Keratinocyte (primary cell): Measurements from ENCODE around the gene ITPR1. TPM values are rescaled to one million over a fixed set of nuclear protein-coding genes. Genes with fewer than 3 reads are reported as not detected.

Experiments
- DNase-seq: peaks from one replicate; pipeline ENCODE4 v3.0.0-alpha.2; 2011; ENCODE audit warnings: low read depth, missing footprints, low spot score
- FAIRE-seq: peaks from 2 replicates; lab custom pipeline; 2011; peaks lifted over from hg19 to GRCh38; lab: Jason Lieb, UNC
- H2AFZ ChIP-seq: 2 replicates; pipeline ENCODE4 v1.6.0; 2012; ENCODE audit warnings: low read length, control low read depth, inconsistent platforms; ENCODE audit not compliant: control insufficient read depth
- H3K27ac ChIP-seq: 2 replicates; pipeline ENCODE4 v1.5.1; 2011; ENCODE audit warnings: low read length; ENCODE audit not compliant: control insufficient read depth, insufficient read depth
- H3K27me3 ChIP-seq: 3 replicates; pipeline ENCODE4 v1.6.0; 2011; ENCODE audit warnings: low read length; ENCODE audit not compliant: control insufficient read depth, insufficient read depth; ENCODE audit errors: extremely low read depth
- H3K36me3 ChIP-seq, 2 experiments: 2 replicates in 1 of 2; 3 replicates in 1 of 2; pipeline ENCODE4 v1.5.1; 2011; ENCODE audit warnings: low read length in 2 of 2, mild to moderate bottlenecking in 1 of 2; ENCODE audit not compliant: control insufficient read depth in 2 of 2, insufficient read depth in 2 of 2; ENCODE audit errors: extremely low read depth in 1 of 2
- H3K4me1 ChIP-seq: 3 replicates; pipeline ENCODE4 v1.5.1; 2011; ENCODE audit warnings: low read length; ENCODE audit not compliant: control insufficient read depth, insufficient read depth; ENCODE audit errors: extremely low read depth
- H3K4me2 ChIP-seq: 3 replicates; pipeline ENCODE4 v1.6.0; 2011; ENCODE audit warnings: low read depth, low read length; ENCODE audit not compliant: control insufficient read depth, insufficient read depth; ENCODE audit errors: extremely low read depth
- H3K4me3 ChIP-seq, 3 experiments: fragments of 200-600 bp in 1 of 3; sonication (generic) in 1 of 3; 2 replicates in 2 of 3; 3 replicates in 1 of 3; pipeline ENCODE4 v1.5.1; 2011 to 2016; ENCODE audit warnings: low read length in 3 of 3, mild to moderate bottlenecking in 3 of 3, control low read depth in 2 of 3, inconsistent platforms in 1 of 3, low read depth in 1 of 3, mixed read lengths in 1 of 3, mixed run types in 1 of 3, moderate library complexity in 1 of 3; ENCODE audit not compliant: control insufficient read depth in 2 of 3, insufficient read depth in 2 of 3; ENCODE audit errors: extremely low read depth in 1 of 3
- H3K79me2 ChIP-seq: 2 replicates; pipeline ENCODE4 v1.6.0; 2012; ENCODE audit warnings: low read length; ENCODE audit not compliant: control insufficient read depth, insufficient read depth
- H3K9ac ChIP-seq: 3 replicates; pipeline ENCODE4 v1.6.0; 2011; ENCODE audit warnings: low read length; ENCODE audit not compliant: control insufficient read depth, insufficient read depth; ENCODE audit errors: extremely low read depth
- H3K9me1 ChIP-seq: 3 replicates; pipeline ENCODE4 v1.6.0; 2011; ENCODE audit warnings: low read length; ENCODE audit not compliant: control insufficient read depth, insufficient read depth; ENCODE audit errors: extremely low read depth
- H3K9me3 ChIP-seq: 2 replicates; pipeline ENCODE4 v1.5.1; 2012; ENCODE audit warnings: low read depth, low read length; ENCODE audit not compliant: control insufficient read depth
- H4K20me1 ChIP-seq: 3 replicates; pipeline ENCODE4 v1.6.0; 2011; ENCODE audit warnings: low read length; ENCODE audit not compliant: control insufficient read depth, insufficient read depth; ENCODE audit errors: extremely low read depth
- CTCF ChIP-seq, 3 experiments: IDR thresholded peaks in 1 of 3; conservative IDR thresholded peaks in 1 of 3; optimal IDR thresholded peaks in 1 of 3; 2 replicates in 2 of 3; 3 replicates in 1 of 3; pipeline versions ENCODE3 to v1.5.1; 2011; ENCODE audit warnings: low read length in 3 of 3, mild to moderate bottlenecking in 3 of 3, moderate library complexity in 2 of 3, control low read depth in 1 of 3, inconsistent platforms in 1 of 3; ENCODE audit not compliant: insufficient read depth in 2 of 3; ENCODE audit errors: extremely low read depth in 1 of 3
- EZH2 ChIP-seq: IDR thresholded peaks from one replicate; pipeline ENCODE4 v1.6.1; 2012; ENCODE audit warnings: inconsistent platforms, mild to moderate bottlenecking, low read length, moderate library complexity
- dilution Hi-C: fragments of 300-500 bp; cut with MboI; formaldehyde crosslinking; loops from one replicate; pipeline ENCODE4 v1.7.0; 2020; ENCODE audit warnings: low sequenced_read_pairs; ENCODE audit not compliant: extremely low pct_ligation_motif_present
- polyA plus RNA-seq, 5 experiments: library from polyadenylated mRNA; depleted of rRNA in 3 of 5; stranded (reverse) in 3 of 5; stranded (forward) in 1 of 5; unstranded in 1 of 5; fragments of >200 nt; gene quantifications; 1 replicate in 1 of 5; 2 replicates in 3 of 5; 3 replicates in 1 of 5; pipeline versions ENCODE4 v1.2.1 to v1.2.3, GENCODE V29; 2011 to 2012; ENCODE audit warnings: missing spikeins in 2 of 5, low read depth in 1 of 5, low replicate concordance in 1 of 5

Gene ITPR1
- polyA plus RNA-seq, 1 donor (not counting 4 experiments of a cell fraction or from before 2014, with no cell fraction given): 3.5 TPM

GRCh38 chr3:4749567-4750002, 256.4 kb downstream of the ITPR1 start:
- Histone ChIP-seq H3K27ac (no peak overlapping the region), H3K9me3 (no peaks in the 10 kb centered on the region), H3K9ac (no peak overlapping the region), H3K36me3 (no peaks in the 10 kb centered on the region), H3K79me2 (no peaks in the 10 kb centered on the region), H4K20me1 (no peaks in the 10 kb centered on the region), H3K4me2 (no peak overlapping the region), H2AFZ (no peak overlapping the region), H3K4me1 (peaks cover 22% of the 10 kb centered on the region), H3K27me3 (peaks cover 3% of the 10 kb centered on the region), H3K4me3 (no peak overlapping the region), H3K9me1 (no peaks in the 10 kb centered on the region)
- dilution Hi-C loops: no loop called here
- DNase-seq: no peak
- no peak for TF ChIP-seq EZH2
- no peak for TF ChIP-seq CTCF (optimal IDR thresholded peaks at IDR 0.05 in 1 of 3, IDR thresholded peaks at IDR 0.05 in 1 of 3, conservative IDR thresholded peaks at IDR 0.05 in 1 of 3; ENCODE audit: extremely low read depth in 1 of 3, insufficient read depth in 2 of 3, low read length in 3 of 3)
- no peak for FAIRE-seq

- no peaks in the 10 kb centered on the region for H3K9me3 ChIP-seq
- H3K79me2 ChIP-seq: no peaks in the 10 kb centered on the region
- peaks cover 3% of the 10 kb centered on the region for H3K27me3 ChIP-seq
- TF ChIP-seq EZH2 (no peak), CTCF (optimal IDR thresholded peaks at IDR 0.05 in 1 of 3, IDR thresholded peaks at IDR 0.05 in 1 of 3, conservative IDR thresholded peaks at IDR 0.05 in 1 of 3; ENCODE audit: extremely low read depth in 1 of 3, insufficient read depth in 2 of 3, low read length in 3 of 3) (no peak)
- H3K4me1 ChIP-seq: peaks cover 23% of the 10 kb centered on the region
- H3K4me3 ChIP-seq: peak overlapping the region in 1 of 3 experiments; percentile 4
- dilution Hi-C loops: no loop called here
- FAIRE-seq: no peak
- H3K9ac ChIP-seq: peak overlapping the region; percentile 45
- no peaks in the 10 kb centered on the region for H3K36me3 ChIP-seq
- H3K9me1 ChIP-seq: no peaks in the 10 kb centered on the region
- no peaks in the 10 kb centered on the region for H4K20me1 ChIP-seq
- peak overlapping the region; percentile 53 for H3K4me2 ChIP-seq
- peak overlapping the region; percentile 9 for H2AFZ ChIP-seq
- H3K27ac ChIP-seq: peak overlapping the region; percentile 45
- DNase-seq: no peak
These were observed 257.3 kb downstream of the ITPR1 start for GRCh38 chr3:4750306-4750968.
